BE2C (cell line): Measurements from ENCODE around the gene HEBP1.

ENCODE experiments used
- DNase-seq: peaks from one replicate; pipeline ENCODE4 v3.0.0-alpha.2; 2020
- H3K27me3 ChIP-seq: fragments of 250-450 bp; sonication (Bioruptor Pico); 2 replicates; pipeline ENCODE4 v1.5.1; 2020; ENCODE audit warnings: mild to moderate bottlenecking
- H3K36me3 ChIP-seq: fragments of 250-450 bp; sonication (Bioruptor Pico); 2 replicates; pipeline ENCODE4 v1.5.1; 2020; ENCODE audit warnings: mild to moderate bottlenecking
- H3K4me1 ChIP-seq: fragments of 250-450 bp; sonication (Bioruptor Pico); 2 replicates; pipeline ENCODE4 v1.5.1; 2020
- H3K4me3 ChIP-seq: 2 replicates; pipeline ENCODE4 v1.5.1; 2011; ENCODE audit warnings: low read depth, low read length
- H3K9me3 ChIP-seq: fragments of 250-450 bp; sonication (Bioruptor Pico); 2 replicates; pipeline ENCODE4 v1.5.1; 2020
- TF ChIP-seq, protein P1 (sequence below): IDR thresholded peaks from 2 replicates; pipeline ENCODE4 v1.5.1; 2012; ENCODE audit warnings: mild to moderate bottlenecking, low read depth, low read length

HEBP1 gene

DNA sequence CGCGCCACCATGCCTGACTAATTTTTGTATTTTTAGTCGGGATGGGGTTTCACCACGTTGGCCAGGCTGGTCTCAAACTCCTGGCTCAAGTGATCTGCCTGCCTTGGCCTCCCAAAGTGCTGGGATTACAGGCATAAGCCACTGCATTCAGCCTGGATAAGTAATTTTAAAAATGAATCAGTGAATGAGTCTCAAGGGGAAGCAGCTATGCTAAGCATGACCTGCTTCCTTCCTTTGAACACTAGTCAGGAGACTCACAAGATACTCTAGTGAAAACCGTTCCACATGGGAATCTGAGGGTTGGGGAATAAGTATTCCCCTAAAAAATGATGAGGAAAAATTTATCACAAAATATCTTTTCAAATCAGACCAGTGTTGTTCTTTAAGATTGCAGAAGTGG is 33.4 kb upstream of the HEBP1 start:
- TF ChIP-seq, protein P1, sequence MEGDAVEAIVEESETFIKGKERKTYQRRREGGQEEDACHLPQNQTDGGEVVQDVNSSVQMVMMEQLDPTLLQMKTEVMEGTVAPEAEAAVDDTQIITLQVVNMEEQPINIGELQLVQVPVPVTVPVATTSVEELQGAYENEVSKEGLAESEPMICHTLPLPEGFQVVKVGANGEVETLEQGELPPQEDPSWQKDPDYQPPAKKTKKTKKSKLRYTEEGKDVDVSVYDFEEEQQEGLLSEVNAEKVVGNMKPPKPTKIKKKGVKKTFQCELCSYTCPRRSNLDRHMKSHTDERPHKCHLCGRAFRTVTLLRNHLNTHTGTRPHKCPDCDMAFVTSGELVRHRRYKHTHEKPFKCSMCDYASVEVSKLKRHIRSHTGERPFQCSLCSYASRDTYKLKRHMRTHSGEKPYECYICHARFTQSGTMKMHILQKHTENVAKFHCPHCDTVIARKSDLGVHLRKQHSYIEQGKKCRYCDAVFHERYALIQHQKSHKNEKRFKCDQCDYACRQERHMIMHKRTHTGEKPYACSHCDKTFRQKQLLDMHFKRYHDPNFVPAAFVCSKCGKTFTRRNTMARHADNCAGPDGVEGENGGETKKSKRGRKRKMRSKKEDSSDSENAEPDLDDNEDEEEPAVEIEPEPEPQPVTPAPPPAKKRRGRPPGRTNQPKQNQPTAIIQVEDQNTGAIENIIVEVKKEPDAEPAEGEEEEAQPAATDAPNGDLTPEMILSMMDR: no peak
- H3K4me1 ChIP-seq: no peaks in the 10 kb centered on the region
- no peaks in the 10 kb centered on the region for H3K36me3 ChIP-seq
- H3K4me3 ChIP-seq: no peak overlapping the region
- no peak for DNase-seq
- H3K9me3 ChIP-seq: no peaks in the 10 kb centered on the region
- peaks cover 18% of the 10 kb centered on the region for H3K27me3 ChIP-seq

DNA sequence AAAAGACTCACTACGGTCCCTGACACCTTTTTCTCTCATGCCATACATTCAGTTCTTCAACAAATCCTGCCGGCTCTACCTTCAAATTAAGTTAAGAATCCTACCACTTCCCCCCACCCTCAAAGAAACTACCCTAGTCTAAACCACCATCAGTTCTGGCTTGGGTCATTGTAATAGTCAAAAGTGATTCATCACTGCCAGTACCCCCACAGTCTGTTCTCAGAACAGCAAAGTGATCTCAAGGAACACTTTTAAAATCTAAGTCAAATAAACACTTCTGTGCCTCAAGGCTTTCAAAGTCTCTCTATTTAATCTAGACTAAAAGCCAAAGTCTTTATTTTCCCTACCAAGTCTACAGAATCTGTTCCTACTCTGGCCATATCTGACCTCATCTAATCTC is 32.1 kb upstream of the HEBP1 start:
- Histone ChIP-seq H3K36me3 (no peaks in the 10 kb centered on the region), H3K4me1 (no peaks in the 10 kb centered on the region), H3K4me3 (no peak overlapping the region), H3K9me3 (no peaks in the 10 kb centered on the region), H3K27me3 (peaks cover 21% of the 10 kb centered on the region)
- no peak for DNase-seq
- TF ChIP-seq, protein P1: no peak

DNA sequence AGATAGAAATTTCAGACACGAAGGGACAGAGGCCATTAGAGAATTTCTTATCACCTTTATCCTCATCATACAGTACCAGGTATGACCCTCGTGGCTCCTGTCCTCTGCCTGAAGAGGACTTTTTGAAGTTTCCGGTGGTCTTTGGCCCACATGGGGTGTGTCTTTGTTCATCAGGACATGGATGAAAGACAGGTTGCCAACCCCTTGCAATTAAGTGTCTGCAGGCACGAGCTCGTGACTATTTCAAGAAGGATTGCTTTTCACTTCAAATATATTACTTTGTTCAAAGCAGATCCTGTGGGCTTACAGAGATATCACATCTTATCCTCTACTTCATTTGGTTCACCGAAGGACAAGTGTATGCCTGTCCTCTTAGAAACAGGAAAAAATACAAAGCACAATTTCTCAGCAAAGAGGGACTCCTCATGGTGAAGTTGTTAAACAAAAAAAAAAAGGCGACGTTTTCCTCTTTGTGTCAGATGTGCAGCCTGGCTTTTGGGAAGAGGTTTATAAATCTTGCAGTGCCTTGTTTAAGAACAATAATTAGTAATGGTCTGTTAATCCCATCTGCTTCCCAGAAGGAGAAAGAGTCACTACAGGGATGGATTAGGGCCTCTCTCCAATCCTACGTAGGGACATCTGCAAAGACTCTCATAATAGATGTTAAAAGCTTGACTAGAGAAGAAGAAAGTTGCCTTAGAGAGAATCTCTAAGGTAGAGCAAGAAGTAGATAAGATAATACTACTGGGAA is 30.7 kb upstream of the HEBP1 start:
- Histone ChIP-seq H3K4me3 (no peak overlapping the region), H3K27me3 (peaks cover 26% of the 10 kb centered on the region), H3K9me3 (no peaks in the 10 kb centered on the region), H3K4me1 (no peaks in the 10 kb centered on the region), H3K36me3 (no peaks in the 10 kb centered on the region)
- no peak for DNase-seq
- TF ChIP-seq, protein P1: no peak

DNA sequence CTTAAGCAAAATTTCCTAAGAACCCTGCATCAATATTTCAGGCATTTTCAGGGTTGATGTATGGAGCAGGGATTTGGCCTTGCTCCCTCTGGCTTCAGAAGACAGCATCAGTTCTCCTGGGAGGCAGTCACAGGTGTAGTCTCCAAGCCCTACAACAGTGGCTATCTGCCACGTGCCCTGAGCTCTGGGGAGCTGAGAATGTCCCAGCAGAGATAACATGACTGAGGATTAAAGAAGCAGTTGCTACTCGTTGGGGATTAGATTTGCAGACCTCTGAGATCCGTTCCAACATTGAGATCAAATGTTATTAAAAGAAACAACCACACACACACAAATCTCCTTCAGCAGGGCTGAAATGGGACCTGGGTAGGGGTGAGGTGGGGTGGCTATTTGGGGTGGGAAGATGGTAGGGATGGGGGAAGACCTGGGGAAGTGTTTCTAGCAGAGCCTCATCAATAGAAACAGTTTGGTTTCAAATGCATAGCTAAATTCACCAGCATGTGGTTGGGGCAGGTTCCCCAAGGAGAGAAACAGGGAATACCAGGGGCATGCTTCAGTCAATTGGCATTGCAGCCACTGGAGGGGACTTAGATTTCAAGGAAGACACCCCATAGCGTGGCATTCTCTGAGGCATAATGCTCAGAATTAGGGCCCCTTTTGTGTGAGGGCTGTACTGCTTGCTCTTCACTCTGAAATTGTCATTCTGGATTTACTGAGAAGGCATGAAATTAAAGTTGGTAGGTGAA is 28.9 kb upstream of the HEBP1 start:
- TF ChIP-seq, protein P1: no peak
- no peak for DNase-seq
- Histone ChIP-seq H3K36me3 (no peaks in the 10 kb centered on the region), H3K4me1 (no peaks in the 10 kb centered on the region), H3K4me3 (no peak overlapping the region), H3K9me3 (no peaks in the 10 kb centered on the region), H3K27me3 (peaks cover 36% of the 10 kb centered on the region)

DNA sequence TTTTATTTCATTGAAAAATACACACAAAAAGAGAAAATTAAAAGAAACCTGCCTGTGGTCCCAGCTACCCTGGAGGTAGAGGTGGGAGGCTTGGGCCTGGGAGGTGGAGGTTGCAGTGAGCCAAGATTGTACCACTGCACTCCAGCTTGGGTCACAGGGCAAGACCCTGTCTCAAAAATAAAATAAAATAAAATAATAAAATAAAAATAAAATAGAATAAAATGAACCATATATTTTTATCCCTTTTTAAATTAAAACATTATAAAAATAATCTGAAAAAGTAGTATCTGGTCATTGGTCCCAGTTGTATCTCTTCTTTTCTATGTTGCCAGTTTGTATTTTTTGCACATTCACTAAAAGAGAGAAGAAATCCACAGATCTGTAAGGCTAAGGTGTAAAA is 27.4 kb upstream of the HEBP1 start:
- no peaks in the 10 kb centered on the region for H3K9me3 ChIP-seq
- no peak for DNase-seq
- peaks cover 33% of the 10 kb centered on the region for H3K27me3 ChIP-seq
- TF ChIP-seq, protein P1: no peak
- H3K4me1 ChIP-seq: no peaks in the 10 kb centered on the region
- H3K36me3 ChIP-seq: no peaks in the 10 kb centered on the region
- no peak overlapping the region for H3K4me3 ChIP-seq

DNA sequence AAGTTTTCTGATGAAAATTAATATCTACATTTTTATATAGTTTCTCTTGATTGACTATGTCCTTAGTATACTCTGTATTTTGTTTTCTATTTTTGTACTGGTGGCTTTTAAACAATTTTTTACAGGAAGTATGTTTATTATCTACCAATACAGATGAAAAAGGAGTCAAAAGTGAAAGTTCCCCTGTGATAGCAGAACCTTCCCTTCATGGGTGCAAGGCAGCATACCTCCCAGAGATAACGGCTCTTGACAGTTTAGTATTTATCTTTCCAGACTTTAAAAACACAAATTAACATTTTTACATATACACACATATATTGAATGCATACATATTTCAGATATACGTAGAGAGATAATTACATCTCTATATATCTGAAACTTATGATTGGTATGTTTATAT is 27.0 kb upstream of the HEBP1 start:
- Histone ChIP-seq H3K27me3 (peaks cover 32% of the 10 kb centered on the region), H3K9me3 (no peaks in the 10 kb centered on the region), H3K4me3 (no peak overlapping the region), H3K36me3 (no peaks in the 10 kb centered on the region), H3K4me1 (no peaks in the 10 kb centered on the region)
- DNase-seq: no peak
- TF ChIP-seq, protein P1: no peak
